Thymus (tissue), 11 donors: Measurements from ENCODE around the gene CD180. TPM values are rescaled to one million over a fixed set of nuclear protein-coding genes. Genes with fewer than 3 reads are reported as not detected.

Experiments used
- DNase-seq, 9 donors: peaks; one replicate each; pipeline ENCODE4 v3.0.0-alpha.2; 2013; ENCODE audit warnings: low spot score in 9 of 9, low read depth in 6 of 9, missing footprints in 1 of 9
- H3K27ac ChIP-seq, 2 donors: one replicate each; pipeline ENCODE4 v1.5.1; 2013; ENCODE audit warnings: control low read depth in 1 of 2, low read depth in 1 of 2, low read length in 1 of 2, mild to moderate bottlenecking in 1 of 2, moderate library complexity in 1 of 2
- H3K27me3 ChIP-seq, 2 donors: one replicate each; pipeline ENCODE4 v1.5.1; 2013; ENCODE audit warnings: low read length in 1 of 2; ENCODE audit not compliant: control insufficient read depth in 2 of 2, insufficient read depth in 1 of 2
- H3K36me3 ChIP-seq, 2 donors: one replicate each; pipeline ENCODE4 v1.5.1; 2013; ENCODE audit warnings: low read length in 1 of 2, mild to moderate bottlenecking in 1 of 2, moderate library complexity in 1 of 2; ENCODE audit not compliant: control insufficient read depth in 2 of 2, insufficient read depth in 2 of 2
- H3K4me1 ChIP-seq, 2 donors: one replicate each; pipeline ENCODE4 v1.5.1; 2013; ENCODE audit warnings: low read length in 2 of 2; ENCODE audit not compliant: control insufficient read depth in 2 of 2, insufficient read depth in 2 of 2
- H3K4me3 ChIP-seq, 2 donors: one replicate each; pipeline ENCODE4 v1.5.1; 2013; ENCODE audit warnings: low read length in 2 of 2, control low read depth in 1 of 2, mild to moderate bottlenecking in 1 of 2
- H3K9me3 ChIP-seq, 2 donors: one replicate each; pipeline ENCODE4 v1.5.1; 2013; ENCODE audit warnings: low read length in 1 of 2, mild to moderate bottlenecking in 1 of 2; ENCODE audit not compliant: control insufficient read depth in 2 of 2, insufficient read depth in 1 of 2
- WGBS: extraction: QIAGEN DNeasy Blood & Tissue Kit; methylation state at CpG from one replicate; pipeline ENCODE4 v1.1.7; 2013; 5-methylcytosine and 5-hydroxymethylcytosine counted together
- polyA plus RNA-seq: library from polyadenylated mRNA; stranded (reverse); fragments of 200-250 nt; gene quantifications from one replicate; pipeline ENCODE4 v1.2.3, GENCODE V29; 2013
- total RNA-seq: library from RNA; stranded (reverse); fragments of 120-200 nt; gene quantifications from one replicate; pipeline ENCODE4 v1.2.4, GENCODE V29; 2013
- donor health status: healthy.

Gene CD180
- total and polyA plus RNA-seq, 2 donors, result 1.3 to 2.2 TPM

DNA sequence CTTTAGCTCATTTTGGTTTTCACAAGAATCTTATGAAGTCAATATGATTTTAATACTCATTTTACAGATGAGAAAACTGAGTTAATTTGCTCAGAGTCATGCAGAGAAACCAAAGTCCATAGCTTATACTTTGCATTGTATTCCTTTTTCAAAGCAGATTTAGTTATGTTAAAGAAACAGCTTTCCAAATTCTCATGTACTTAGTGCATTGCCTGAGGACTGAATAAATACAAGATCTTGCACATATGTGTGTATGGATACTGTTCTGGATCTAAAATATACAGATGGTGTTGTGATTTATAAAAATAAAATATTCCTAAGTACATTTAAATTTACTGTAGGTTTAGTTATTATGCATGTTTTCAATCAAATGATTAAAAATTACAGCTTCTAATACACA lies 43.5 kb upstream of the CD180 start:
- DNase-seq, result no peak
- no peaks in the 10 kb centered on the region for H3K4me1 ChIP-seq
- H3K4me3 ChIP-seq, result no peak overlapping the region
- no peaks in the 10 kb centered on the region for H3K27me3 ChIP-seq
- H3K27ac ChIP-seq, result no peak overlapping the region
- H3K36me3 ChIP-seq, result no peaks in the 10 kb centered on the region
- no peaks in the 10 kb centered on the region for H3K9me3 ChIP-seq

GRCh38 chr5:67238191-67238590 lies 41.6 kb upstream of the CD180 start:
- WGBS, result 97% methylated on average over 8 of the region's 8 CpGs

GRCh38 chr5:67235399-67236110 lies 39.0 kb upstream of the CD180 start:
- H3K4me1 ChIP-seq, result peaks cover 0 to 5% of the 10 kb centered on the region in 2 donors
- no peaks in the 10 kb centered on the region for H3K9me3 ChIP-seq
- no peak overlapping the region for H3K4me3 ChIP-seq
- 97% methylated on average over 12 of the region's 12 CpGs for WGBS
- no peaks in the 10 kb centered on the region for H3K27me3 ChIP-seq
- H3K27ac ChIP-seq, result no peak overlapping the region
- no peak for DNase-seq
- no peaks in the 10 kb centered on the region for H3K36me3 ChIP-seq

More at GRCh38 chr5:67238191-67238590, 41.6 kb upstream of the CD180 start:
- Histone ChIP-seq H3K27me3 (no peaks in the 10 kb centered on the region), H3K27ac (no peak overlapping the region), H3K4me1 (peaks cover 0 to 5% of the 10 kb centered on the region in 2 donors), H3K4me3 (no peak overlapping the region), H3K9me3 (no peaks in the 10 kb centered on the region), H3K36me3 (no peaks in the 10 kb centered on the region)
- DNase-seq, result no peak

GRCh38 chr5:67234671-67235176 lies 38.1 kb upstream of the CD180 start:
- 30% methylated on average over 10 of the region's 10 CpGs for WGBS
- Histone ChIP-seq H3K36me3 (no peaks in the 10 kb centered on the region), H3K27me3 (no peaks in the 10 kb centered on the region)

GRCh38 chr5:67233075-67233474 lies 36.5 kb upstream of the CD180 start:
- Histone ChIP-seq H3K27me3 (no peaks in the 10 kb centered on the region), H3K9me3 (no peaks in the 10 kb centered on the region), H3K4me3 (no peak overlapping the region), H3K36me3 (no peaks in the 10 kb centered on the region), H3K27ac (no peak overlapping the region), H3K4me1 (peaks cover 0 to 5% of the 10 kb centered on the region in 2 donors)
- no peak for DNase-seq
- WGBS, result 95% methylated on average over 9 of the region's 9 CpGs

More at GRCh38 chr5:67234671-67235176, 38.1 kb upstream of the CD180 start:
- peak overlapping the region in 1 of 2 donors; percentile 32 for H3K27ac ChIP-seq
- no peak overlapping the region for H3K4me3 ChIP-seq
- no peaks in the 10 kb centered on the region for H3K9me3 ChIP-seq
- DNase-seq, result peak in 1 of 9 donors; percentile 22
- H3K4me1 ChIP-seq, result peaks cover 0 to 5% of the 10 kb centered on the region in 2 donors

GRCh38 chr5:67223211-67223610 lies 26.6 kb upstream of the CD180 start:
- DNase-seq, result no peak
- WGBS, result 37% methylated on average over 3 of the region's 3 CpGs

DNA sequence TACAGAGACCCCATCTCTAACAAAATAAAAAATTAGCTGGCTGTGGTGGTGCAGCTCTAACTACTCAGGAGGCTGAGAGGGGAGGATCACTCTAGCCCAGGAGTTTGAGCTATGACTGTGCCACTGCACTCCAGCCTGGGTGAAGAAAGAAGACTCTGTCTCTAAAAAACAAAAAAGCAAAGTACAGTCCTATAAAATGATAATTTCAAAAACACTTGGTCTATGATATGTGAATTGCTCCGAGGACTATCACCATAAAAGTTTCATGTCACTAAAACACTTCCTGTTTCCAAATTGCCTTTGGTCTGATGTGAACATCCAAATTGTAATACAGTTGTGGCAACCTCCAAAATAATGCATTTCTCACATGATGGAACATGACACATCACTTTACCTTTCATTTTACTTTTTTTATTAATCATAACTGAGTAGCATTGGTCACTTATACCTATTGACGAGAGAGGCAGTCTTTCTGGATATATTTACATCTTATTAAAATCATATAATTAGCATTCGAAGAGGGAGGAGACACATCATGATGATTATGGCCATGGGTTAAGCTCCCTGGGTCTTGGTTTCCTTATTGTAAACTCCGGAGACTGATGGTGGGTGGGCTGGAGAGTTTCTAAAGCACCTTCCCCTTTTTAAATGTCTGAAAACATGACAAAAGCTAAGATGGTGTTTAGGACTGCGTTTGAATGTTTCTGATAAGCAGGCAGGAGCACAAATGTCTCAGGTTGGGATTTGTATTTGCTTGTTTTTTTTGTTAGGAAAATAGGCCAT lies 25.8 kb upstream of the CD180 start:
- WGBS, result 90% methylated on average over 5 of the region's 5 CpGs
- Histone ChIP-seq H3K4me3 (no peak overlapping the region), H3K4me1 (peaks cover 7 to 13% of the 10 kb centered on the region in 2 donors)

More at GRCh38 chr5:67223211-67223610, 26.6 kb upstream of the CD180 start:
- no peaks in the 10 kb centered on the region for H3K9me3 ChIP-seq
- peaks cover 7 to 11% of the 10 kb centered on the region in 2 donors for H3K4me1 ChIP-seq
- no peak overlapping the region for H3K27ac ChIP-seq
- H3K27me3 ChIP-seq, result no peaks in the 10 kb centered on the region
- no peak overlapping the region for H3K4me3 ChIP-seq
- H3K36me3 ChIP-seq, result no peaks in the 10 kb centered on the region

DNA sequence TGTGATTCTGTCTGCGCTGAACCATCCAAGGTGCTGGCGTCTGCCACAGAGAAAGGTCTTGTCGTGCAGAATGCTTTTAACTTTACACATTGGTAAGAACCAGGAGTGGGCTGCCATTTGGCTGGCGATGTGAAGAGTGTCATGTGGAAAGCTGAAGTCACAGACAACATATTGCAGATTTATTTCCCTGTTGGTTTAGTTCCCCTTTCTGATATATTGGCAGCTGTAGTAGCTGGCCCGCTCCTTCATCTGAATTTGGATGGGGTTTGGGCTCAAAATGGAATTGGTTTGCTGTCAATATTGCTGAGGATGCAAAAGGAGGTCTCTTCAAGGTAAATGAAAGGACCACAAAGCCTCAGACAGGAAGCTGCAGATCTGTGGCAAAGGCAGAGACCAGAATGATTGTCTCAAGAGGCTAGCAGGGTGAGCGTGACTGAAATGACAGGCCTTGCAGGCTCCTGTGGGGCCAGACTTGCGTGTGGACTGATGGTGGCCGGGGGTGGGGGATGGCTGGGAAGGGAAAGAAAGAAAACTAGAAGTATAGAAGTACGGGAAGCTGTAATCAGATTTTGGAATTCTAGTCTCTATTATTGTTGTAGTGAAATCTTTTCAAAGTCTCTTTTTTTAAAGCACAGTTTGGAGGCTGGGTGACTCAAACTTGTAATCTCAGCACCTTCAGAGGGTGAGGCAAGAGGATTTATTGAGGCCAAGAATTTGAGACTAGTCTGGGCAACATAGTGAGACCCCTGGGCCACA lies 25.1 kb upstream of the CD180 start:
- 42% methylated on average over 9 of the region's 9 CpGs for WGBS
- DNase-seq, result peak in 1 of 9 donors; percentile 64
- H3K27ac ChIP-seq, result peak overlapping the region in 1 of 2 donors; percentile 52

More for the DNA sequence above, 25.8 kb upstream of the CD180 start:
- Histone ChIP-seq H3K27me3 (no peaks in the 10 kb centered on the region), H3K27ac (no peak overlapping the region), H3K36me3 (no peaks in the 10 kb centered on the region), H3K9me3 (no peaks in the 10 kb centered on the region)
- no peak for DNase-seq

More for the DNA sequence above, 25.1 kb upstream of the CD180 start:
- Histone ChIP-seq H3K4me3 (no peak overlapping the region), H3K4me1 (peaks cover 10 to 17% of the 10 kb centered on the region in 2 donors), H3K27me3 (no peaks in the 10 kb centered on the region), H3K9me3 (no peaks in the 10 kb centered on the region), H3K36me3 (no peaks in the 10 kb centered on the region)
